GM23338 (cell line): ENCODE data around the gene USP21.

ENCODE experiments used
- CREB1 ChIP-seq: fragments of 250-450 bp; sonication (Bioruptor Pico); IDR thresholded peaks from 2 replicates; pipeline ENCODE4 v1.5.0; 2020; ENCODE audit warnings: low read depth, mild to moderate bottlenecking, moderate library complexity
- EZH2 ChIP-seq: fragments of 200-600 bp; sonication (generic); IDR thresholded peaks from one replicate; pipeline ENCODE4 v1.8.0; 2017; ENCODE audit warnings: antibody characterized with exemption, mild to moderate bottlenecking, low read depth; ENCODE audit not compliant: unreplicated experiment
- EZH2phosphoT487 ChIP-seq: fragments of 200-600 bp; sonication (generic); IDR thresholded peaks from one replicate; pipeline ENCODE4 v1.8.1; 2018; ENCODE audit warnings: antibody characterized with exemption; ENCODE audit not compliant: unreplicated experiment
- JUNB ChIP-seq: IDR thresholded peaks from one replicate; pipeline ENCODE4 v1.6.1; 2016; ENCODE audit warnings: antibody characterized with exemption; ENCODE audit not compliant: unreplicated experiment
- POLR2AphosphoS5 ChIP-seq: IDR thresholded peaks from 2 replicates; pipeline ENCODE4 v1.6.1; 2016; ENCODE audit warnings: antibody characterized with exemption, low read depth
- STAT1 ChIP-seq: IDR thresholded peaks from one replicate; pipeline ENCODE4 v1.6.1; 2016; ENCODE audit warnings: antibody characterized with exemption; ENCODE audit not compliant: unreplicated experiment
- ZNF114 ChIP-seq: fragments of 250-450 bp; sonication (Bioruptor Pico); IDR thresholded peaks from 2 replicates; pipeline ENCODE4 v1.5.0; 2020; ENCODE audit warnings: mild to moderate bottlenecking, moderate library complexity
- ZNF331 ChIP-seq: fragments of 250-450 bp; sonication (Bioruptor Pico); IDR thresholded peaks from 2 replicates; pipeline ENCODE4 v1.5.0; 2020; ENCODE audit warnings: low read depth, mild to moderate bottlenecking, moderate library complexity
- TF ChIP-seq, protein P1 (sequence below), 2 experiments: fragments of 200-600 bp in 1 of 2; sonication (generic) in 1 of 2; conservative IDR thresholded peaks; 2 replicates each; pipeline versions ENCODE4 v1.5.1 to v1.6.1; 2016 to 2017; ENCODE audit warnings: antibody characterized with exemption in 2 of 2, low read depth in 2 of 2, mild to moderate bottlenecking in 2 of 2, moderate library complexity in 1 of 2
- TF ChIP-seq, protein P2 (sequence below): IDR thresholded peaks from one replicate; pipeline ENCODE4 v1.6.1; 2018; ENCODE audit warnings: antibody characterized with exemption; ENCODE audit not compliant: unreplicated experiment

DNA sequence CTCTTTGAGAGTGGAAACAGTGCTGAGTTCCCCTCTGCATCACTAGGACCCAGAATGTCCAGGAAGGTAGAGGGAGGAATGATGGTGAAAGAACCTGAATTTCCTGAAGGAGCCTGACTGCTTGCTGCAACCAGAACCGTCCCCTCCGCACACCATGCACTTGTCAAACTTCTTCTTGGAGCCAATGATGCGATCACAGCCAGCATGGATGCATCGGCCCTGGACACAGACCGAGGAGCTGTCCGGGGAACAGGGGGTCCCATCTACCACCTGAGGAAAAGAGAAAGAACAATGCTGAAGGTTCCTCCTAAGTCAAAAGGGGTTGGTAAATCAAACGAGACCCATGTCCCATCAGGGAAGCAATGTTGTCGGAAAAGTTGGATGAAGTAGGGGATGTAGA, 32.7 kb downstream of the USP21 start:
- TF ChIP-seq, protein P1, sequence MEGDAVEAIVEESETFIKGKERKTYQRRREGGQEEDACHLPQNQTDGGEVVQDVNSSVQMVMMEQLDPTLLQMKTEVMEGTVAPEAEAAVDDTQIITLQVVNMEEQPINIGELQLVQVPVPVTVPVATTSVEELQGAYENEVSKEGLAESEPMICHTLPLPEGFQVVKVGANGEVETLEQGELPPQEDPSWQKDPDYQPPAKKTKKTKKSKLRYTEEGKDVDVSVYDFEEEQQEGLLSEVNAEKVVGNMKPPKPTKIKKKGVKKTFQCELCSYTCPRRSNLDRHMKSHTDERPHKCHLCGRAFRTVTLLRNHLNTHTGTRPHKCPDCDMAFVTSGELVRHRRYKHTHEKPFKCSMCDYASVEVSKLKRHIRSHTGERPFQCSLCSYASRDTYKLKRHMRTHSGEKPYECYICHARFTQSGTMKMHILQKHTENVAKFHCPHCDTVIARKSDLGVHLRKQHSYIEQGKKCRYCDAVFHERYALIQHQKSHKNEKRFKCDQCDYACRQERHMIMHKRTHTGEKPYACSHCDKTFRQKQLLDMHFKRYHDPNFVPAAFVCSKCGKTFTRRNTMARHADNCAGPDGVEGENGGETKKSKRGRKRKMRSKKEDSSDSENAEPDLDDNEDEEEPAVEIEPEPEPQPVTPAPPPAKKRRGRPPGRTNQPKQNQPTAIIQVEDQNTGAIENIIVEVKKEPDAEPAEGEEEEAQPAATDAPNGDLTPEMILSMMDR (conservative IDR thresholded peaks at IDR 0.05; ENCODE audit: low read depth in 2 of 2) = no peak
- TF ChIP-seq EZH2 = no peak
- TF ChIP-seq EZH2phosphoT487 = no peak
- no peak for TF ChIP-seq CREB1 (CRISPR knock-in tag)
- no peak for TF ChIP-seq POLR2AphosphoS5
- TF ChIP-seq JUNB = no peak
- TF ChIP-seq STAT1 = no peak
- TF ChIP-seq, protein P2, sequence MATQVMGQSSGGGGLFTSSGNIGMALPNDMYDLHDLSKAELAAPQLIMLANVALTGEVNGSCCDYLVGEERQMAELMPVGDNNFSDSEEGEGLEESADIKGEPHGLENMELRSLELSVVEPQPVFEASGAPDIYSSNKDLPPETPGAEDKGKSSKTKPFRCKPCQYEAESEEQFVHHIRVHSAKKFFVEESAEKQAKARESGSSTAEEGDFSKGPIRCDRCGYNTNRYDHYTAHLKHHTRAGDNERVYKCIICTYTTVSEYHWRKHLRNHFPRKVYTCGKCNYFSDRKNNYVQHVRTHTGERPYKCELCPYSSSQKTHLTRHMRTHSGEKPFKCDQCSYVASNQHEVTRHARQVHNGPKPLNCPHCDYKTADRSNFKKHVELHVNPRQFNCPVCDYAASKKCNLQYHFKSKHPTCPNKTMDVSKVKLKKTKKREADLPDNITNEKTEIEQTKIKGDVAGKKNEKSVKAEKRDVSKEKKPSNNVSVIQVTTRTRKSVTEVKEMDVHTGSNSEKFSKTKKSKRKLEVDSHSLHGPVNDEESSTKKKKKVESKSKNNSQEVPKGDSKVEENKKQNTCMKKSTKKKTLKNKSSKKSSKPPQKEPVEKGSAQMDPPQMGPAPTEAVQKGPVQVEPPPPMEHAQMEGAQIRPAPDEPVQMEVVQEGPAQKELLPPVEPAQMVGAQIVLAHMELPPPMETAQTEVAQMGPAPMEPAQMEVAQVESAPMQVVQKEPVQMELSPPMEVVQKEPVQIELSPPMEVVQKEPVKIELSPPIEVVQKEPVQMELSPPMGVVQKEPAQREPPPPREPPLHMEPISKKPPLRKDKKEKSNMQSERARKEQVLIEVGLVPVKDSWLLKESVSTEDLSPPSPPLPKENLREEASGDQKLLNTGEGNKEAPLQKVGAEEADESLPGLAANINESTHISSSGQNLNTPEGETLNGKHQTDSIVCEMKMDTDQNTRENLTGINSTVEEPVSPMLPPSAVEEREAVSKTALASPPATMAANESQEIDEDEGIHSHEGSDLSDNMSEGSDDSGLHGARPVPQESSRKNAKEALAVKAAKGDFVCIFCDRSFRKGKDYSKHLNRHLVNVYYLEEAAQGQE = no peak
- no peak for TF ChIP-seq ZNF114 (CRISPR knock-in tag)
- no peak for TF ChIP-seq ZNF331 (CRISPR knock-in tag)
